HG02610 (cell line): Measurements from ENCODE around the gene ASB9.
"Not testable (repeated sequence)": the region's sequence is repeated elsewhere in the genome, so short reads cannot be mapped to it uniquely, and the experiment has no call there.

Source experiments
- ATAC-seq: cut with Tn5 transposase; IDR thresholded peaks from one replicate; pipeline ENCODE4 v1.9.1; 2021; ENCODE audit warnings: mild to moderate bottlenecking, moderate library complexity; ENCODE audit not compliant: unreplicated experiment

The ASB9 gene, protein sequence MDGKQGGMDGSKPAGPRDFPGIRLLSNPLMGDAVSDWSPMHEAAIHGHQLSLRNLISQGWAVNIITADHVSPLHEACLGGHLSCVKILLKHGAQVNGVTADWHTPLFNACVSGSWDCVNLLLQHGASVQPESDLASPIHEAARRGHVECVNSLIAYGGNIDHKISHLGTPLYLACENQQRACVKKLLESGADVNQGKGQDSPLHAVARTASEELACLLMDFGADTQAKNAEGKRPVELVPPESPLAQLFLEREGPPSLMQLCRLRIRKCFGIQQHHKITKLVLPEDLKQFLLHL

DNA sequence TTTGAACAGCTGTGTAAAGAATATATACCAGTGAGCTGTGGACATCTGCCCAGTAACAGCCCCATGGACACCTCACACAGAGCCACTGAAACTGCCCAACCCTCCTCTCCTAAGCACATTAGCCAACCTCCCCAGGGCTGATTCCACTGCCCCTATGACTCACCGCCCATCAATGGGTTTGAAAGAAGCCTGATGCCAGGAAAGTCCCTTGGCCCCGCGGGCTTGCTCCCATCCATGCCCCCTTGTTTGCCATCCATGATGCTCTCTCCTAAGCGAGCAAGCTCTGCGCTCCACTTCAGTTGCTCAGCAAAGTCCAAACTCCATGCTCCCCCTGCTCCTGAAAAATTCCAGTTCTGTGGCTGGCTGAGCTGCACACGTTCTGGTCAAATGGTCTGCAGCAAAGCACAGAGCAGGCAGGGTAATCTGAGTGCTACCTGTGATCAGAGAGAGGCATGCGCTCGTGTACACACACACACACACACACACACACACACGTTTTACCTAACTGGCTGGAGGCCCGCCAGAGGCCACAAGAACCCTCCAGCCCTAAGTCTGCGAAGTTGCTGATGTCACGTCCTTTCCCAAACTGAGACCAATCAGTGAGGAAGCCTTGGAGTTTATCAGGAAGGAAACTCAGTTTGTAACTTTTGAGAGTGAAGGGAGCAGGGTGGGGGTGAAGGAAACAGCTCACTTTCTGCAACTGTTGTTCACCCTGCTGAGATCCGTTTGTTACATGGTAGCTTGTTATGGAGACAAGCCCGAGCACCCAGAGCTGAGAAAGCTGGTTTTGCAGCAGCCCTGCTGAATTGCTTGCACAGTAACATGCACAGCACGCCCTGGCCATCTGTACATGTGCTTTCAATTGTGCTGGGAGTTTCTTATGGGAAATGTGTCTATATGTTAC lies at the start of gene ASB9:
ASB9 (minus strand) TSS at position 466 of the 904 bp plus-strand sequence; CDS start at position 257, 209 bp downstream.
- no peak for ATAC-seq

DNA sequence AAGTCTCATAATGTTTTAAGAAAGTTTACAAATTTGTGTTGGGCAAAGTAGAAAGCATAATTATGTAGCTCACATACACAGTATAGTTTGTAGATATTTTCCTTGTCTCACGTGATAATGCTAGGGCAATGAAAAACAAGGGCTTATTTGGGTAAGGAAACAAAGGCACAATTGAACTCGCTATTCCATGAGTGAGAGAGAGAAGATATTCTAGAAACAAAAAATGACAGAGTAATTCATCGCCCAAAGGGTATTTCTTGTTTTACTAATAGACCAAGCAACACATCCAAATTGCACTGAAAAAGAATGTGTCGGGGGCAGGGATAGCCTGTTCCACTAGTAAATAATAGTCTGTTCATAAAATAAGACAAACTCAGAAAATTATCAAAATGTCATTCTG lies 49.2 kb upstream of the ASB9 start:
- ATAC-seq, result no peak

DNA sequence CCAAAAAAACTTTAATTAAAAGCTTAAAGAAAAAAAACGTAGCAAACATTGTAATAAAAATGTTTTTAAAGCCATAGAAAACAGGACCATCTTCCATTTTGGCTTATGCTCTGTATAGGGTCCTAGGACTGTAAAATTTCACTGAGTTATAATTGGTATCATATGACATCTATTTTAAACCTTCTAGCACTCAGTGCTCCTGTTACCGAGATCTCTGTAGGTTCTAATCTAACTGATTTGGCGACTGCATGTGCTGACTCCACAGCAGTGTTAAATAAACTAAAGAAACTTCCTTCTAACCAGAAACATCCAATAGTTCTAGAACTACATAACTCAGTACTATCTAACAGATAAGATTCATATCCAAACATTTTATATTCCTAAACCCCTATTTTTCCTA lies 45.6 kb upstream of the ASB9 start, which contains the start of gene ASB11:
ASB11 (minus strand) TSS at position 132 of the 400 bp plus-strand sequence; CDS start at position 97, 35 bp downstream.
- ATAC-seq, result no peak

DNA sequence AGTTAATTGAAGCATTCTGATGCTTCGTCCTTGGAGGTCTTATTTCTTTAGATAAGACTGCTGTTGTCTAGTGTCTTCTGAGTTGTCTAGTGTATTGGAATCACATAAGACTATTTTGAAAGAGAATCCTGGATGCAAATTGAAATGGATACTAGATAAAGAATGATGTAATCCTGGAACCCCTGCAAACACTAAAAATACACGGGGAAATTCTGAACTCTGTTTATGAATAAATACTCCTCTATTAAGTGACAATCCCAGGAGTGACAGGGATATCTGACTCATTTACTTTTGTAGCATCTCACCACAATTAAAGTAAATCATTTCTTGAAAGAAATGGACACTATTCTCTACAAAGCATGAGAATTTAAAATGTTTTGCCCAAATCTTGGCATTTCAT lies 44.6 kb upstream of the ASB9 start:
- ATAC-seq, result no peak

DNA sequence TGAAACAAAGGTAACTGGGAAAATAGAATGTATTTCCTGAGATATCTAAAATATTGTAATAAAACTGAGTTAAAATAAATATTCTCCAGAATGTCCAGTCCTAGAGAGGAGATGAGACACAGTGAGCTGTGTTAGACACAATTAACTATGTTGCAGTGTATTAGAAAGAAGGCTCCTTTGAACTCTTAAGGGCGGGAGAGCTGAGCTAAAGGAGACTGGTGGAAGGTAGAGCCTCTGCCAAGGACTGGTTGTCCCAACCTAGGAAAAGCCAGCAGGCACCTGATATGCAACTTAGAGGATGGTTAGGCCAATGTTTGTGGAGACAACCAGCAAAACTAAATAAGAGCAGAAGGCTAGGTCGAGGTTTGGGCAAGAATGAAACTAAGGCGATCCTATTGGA lies 41.2 kb upstream of the ASB9 start:
- no peak for ATAC-seq

DNA sequence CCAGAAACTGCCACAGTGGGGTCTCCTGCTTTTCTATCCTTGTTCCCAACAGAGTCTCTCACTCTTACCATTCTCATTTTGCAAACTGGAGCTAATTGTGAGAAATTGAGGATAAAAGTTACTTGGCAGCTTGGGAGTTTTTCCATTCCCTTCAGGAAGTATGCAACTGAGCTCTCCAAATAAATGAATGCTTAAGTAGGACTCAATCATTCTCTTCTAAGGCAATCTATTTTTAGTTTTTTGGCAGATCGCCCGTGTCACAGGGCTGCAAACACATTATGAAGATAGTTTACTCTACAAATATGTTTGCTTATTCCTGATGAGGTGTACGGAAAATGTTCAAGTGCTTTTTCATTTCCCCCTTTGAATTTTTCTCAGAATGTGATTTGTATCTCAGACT lies 40.2 kb upstream of the ASB9 start:
- no peak for ATAC-seq

DNA sequence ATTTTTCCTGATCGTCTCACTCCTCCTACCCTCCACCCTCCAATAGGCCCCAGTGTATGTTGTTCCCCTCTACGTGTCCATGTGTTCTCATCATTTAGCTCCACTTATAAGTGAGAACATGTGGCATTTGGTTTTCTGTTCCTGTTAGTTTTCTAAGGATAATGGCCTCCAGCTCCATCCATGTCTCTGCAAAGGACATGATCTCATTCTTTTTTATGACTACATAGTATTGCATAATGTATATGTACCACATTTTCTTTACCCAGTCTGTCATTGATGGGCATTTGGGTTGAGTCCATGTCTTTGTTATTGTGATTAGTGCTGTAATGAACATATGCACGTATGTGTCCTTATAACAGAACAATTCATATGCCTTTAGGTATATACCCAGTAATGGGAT lies 36.0 kb upstream of the ASB9 start:
- not testable (repeated sequence) for ATAC-seq

DNA sequence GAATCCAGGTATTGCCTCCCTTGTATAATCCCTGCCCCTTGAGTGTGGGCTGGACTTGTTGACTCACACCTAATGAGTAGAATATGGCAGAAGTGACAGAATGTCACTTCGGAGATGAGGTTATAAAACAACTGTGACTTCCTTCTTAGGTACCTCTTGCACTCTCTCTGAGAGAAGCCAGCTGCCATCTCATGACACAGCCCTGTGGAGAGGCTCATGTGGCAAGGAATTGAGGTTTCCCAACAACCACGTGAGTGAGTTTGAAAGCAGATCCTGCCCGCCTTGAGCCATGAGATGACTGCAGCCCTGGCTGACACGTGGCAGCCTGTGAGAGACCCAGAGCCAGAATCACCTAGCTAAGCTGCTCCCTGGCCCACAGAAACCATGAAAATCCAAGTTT lies 32.0 kb upstream of the ASB9 start:
- no peak for ATAC-seq

DNA sequence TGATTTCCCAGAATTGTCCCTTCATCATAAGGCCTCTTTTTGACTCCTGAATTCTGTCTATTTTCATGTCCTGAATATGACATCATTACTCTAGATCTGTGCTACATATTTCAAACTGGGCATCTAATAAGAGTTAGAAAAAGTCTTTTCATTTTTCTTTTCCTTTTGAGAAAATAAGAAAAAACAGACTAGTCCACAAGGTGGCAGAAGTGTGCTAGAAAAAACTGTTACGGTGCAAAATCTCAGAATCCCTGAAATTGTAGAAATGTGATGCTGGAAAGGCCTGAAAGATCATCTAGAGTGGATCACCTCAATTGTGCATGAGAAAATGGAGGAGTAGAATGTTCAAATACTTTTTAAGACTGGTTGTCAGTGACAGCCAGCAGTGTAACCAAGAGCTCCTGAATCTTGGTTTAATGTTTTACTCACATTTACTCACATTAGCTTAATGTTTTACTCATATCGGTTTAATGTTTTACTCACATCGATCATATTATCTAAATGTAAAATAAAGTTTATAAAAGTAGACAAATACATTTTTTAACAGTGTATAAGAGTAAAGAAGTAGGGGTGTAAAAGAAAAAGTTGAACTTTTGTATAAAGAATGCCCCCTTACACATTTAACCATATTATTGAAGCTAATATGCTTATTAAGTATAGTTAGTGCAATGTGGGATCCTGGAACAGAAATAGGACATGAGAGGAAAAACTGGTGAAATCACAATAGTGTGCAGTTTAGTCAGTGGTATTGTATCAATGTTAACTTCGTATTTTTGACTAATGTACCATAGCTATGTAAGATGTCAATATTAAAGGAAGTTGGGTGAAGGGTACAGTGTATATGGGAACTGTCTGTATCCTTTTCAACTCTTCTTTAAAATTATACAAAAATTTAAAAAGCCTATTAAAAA lies 30.3 kb upstream of the ASB9 start:
- ATAC-seq, result no peak

DNA sequence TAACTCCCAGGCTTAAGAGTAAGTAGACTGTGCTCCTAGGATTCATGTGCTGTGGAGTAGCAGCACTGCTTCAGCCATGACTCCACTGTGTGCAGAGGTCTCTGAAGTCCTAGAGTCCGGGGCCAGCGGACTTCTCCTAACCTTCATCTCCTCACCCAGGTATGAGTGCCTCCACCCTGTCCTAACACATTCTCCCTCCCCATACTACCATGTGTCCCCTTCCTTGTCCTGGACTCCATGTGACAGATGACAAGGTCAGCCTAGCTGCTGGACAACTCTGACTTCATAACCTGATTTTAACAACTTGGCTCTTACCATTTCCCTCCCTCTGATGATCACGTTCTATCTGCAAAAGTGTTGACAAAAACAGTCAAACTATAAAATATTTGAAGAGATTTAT lies 28.9 kb upstream of the ASB9 start:
- ATAC-seq, result no peak

DNA sequence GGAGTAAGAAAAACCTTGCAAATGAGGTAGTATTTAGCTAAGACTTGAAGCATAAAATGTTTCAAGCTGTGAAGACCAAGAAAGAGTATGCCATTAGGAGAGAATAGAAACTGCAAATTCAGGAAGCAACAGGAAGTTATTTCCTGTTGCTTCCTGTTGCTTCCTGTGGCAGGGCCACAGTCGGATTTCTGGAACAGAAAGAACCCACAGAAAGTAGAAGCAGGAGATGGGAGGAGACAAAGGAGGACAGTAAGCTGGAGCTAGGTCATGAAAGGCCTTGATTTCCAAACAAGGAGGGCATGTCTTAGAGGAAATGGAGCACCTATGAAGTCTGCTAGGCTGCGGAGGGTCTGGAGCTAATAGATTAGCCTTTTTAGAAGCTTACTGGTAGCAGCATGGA lies 28.3 kb upstream of the ASB9 start:
- ATAC-seq, result no peak

DNA sequence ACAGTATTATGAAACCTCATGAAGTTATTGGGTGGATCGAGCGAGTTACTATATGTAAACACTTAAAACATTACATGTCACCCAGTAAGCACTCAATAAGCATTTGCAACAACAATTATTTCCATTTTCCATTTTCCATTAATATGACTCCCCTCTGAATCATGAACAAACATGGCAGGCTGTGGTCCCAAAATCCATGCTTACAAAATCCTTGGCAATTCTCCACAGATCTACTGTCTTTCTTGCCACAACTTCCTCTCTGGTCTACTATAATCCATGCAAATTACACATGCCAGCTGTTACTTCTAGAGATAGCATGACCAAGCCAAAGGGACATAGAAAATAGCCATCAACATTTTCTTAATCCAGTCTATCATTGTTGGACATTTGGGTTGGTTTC lies 23.6 kb upstream of the ASB9 start:
- ATAC-seq, result no peak

DNA sequence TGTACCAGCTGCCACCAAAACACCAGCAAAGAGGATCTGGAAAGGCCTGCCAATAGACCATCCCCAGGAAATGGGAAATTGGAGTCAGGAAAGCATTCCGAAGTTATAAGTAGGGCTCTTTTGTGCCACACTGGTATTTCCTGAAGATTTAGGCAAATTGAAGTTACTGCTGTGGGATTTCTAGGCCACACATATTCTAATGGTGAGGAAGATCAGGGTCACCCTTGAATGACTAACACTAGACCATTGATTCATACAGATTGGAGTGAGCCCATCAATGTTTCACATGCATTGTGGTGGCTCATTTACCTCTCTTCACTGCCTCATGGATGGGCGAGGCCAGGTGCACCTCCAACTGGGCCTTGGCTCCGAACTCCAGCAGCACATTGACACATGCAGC lies 23.0 kb upstream of the ASB9 start:
- no peak for ATAC-seq

DNA sequence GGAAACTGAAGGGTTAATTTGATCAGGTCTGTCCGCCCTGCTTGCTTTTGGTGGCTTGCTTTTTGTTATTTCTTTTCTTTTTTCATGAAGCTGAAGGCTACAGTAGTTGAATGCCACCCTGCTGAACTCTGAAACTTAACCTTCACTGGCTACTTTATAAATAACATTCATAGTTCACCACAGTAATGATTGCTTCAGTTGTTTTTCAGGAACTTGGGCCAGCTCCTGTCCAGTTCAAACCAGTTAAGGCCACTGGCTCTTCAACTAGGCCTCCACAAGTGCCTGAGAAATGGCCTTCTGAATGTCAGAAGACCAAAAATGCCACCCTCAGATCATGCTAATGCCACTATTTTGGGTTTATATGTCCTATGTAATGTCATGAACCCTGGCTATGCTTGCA lies 7.7 kb upstream of the ASB9 start:
- ATAC-seq, result no peak

DNA sequence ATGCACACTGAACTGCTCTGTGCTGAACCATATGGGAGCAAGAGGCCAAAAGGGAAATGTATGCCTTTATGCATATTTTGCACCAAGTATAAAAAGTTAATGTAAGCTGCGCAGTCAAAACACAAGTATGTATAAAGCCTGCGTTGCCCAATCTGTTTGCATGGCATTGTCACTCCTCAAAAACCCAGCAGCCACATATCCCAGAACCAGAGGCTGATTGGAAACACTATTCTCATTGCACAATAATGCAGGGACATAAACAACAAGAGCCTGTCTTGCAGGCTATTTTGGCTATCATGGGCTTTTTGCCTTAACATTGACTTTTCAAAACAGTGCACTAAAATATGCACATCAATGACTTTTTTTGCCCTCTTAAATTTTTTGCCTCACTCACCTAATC lies 5.1 kb upstream of the ASB9 start:
- ATAC-seq, result no peak

DNA sequence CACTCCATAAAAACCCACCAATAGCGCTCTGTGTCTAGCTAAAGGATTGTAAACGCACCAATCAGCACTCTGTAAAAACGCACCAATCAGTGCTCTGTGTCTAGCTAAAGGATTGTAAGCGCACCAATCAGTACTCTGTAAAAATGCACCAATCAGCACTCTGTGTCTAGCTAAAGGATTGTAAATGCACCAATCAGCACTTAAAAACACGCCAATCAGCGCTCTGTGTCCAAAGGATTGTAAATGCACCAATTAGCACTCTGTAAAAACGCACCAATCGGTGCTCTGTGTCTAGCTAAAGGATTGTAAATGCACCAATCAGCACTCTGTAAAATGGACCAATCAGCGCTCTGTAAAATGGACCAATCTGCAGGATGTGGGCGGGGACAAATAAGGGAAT lies 3.4 kb upstream of the ASB9 start:
- ATAC-seq, result not testable (repeated sequence)

DNA sequence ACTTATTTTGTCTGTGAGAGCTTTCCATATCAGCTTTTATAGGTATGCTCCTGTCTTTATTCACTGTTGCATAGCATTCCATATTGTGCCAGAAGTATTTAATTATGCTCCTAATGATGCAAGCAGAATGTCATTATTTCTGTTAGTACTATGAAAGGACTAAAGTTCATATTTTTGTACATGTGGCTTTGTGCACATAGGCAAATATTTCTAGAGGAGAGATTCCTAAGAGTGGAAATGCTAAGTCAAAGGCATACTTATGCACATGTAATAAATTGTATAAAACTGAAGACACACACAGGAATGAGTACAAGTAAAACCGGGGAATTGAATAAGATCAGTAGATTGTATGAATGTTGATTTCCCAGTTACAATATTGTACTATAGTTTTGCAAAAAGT lies 1.9 kb upstream of the ASB9 start:
- no peak for ATAC-seq

DNA sequence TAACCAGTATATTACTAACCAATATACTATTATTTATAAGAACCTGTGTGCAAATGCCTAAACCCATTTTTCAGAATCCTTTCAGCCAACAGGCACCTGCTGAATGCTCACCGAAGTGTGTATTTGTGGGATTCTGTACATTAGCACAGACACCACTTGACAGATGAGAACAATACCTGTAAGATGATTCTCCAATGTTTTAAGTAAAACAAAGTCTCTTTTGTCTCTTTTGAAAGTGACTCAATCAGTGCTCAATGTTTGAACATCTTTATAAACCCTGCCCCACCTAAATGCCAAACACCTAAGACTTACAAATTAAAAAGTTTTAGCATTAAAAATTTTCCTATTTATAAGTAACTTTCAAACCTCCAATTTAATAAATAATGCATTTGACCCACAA lies 763 bp downstream of the ASB9 start:
- no peak for ATAC-seq

DNA sequence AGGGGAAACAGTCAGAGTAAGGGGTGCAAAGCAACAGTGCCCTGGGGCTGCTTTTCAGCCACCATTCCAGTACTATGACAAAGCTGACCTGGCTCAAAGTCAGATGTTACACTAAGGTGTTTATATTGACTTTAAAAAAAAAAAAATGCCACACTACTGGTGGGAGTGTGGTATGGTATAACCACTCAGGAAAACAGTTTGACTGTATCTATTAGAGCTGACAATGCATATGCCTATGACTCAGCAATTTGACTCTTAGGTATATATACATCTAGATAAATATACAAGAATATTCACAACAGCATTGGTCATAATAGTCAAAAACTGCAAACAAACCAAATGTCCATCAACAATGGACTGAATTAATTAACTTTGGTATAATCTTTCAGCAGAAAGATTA lies 15.0 kb downstream of the ASB9 start:
- ATAC-seq, result no peak

DNA sequence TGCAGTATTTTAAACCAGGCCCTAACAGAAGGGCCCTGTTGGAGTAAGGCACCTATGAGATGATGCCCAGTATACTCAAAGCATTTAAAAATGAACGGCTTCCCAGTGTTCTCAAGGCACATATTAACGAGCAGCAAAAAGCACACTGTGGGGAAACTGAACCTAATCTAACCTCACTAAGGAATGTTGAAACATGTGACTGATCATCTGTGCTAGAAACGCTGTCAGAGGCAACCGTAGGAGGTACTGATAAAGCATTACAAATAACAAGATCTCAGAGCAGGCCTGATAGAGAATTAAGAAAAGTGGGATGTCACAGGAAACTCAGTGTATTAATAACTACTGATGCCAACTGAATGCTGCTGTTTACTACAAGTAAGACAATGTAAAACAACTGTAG lies 24.0 kb downstream of the ASB9 start:
- no peak for ATAC-seq

DNA sequence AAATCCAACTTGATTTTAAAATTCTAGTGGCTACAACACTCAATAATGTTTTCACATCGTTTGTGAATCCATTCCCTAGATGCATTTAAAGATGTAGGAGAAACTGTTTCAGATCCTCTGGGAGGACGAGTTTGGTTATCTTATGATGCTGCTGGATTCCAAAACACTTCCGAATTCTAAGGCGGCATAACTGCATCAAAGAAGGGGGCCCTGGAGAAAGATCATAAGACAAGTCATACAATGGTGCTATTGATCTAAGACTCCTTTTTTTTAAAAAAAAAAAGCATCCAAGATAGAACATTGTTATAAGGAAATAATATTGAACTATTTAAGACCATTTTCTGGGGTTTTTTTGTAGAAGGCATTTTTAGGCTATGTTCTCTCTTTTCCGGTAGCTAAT lies 25.5 kb downstream of the ASB9 start:
- ATAC-seq, result no peak
